ENCODE measurements around the gene GRB10. TPM values are rescaled to one million over a fixed set of nuclear protein-coding genes. Genes with fewer than 3 reads are reported as not detected.

The GRB10 gene
- total RNA-seq, 1 experiment from 2014 or later, result 38.3 TPM

Other genes with a start within 250 kb of the GRB10 start
- gene DDC, start 217.5 kb downstream of the GRB10 start, total RNA-seq (2021; ENCODE audit: unreplicated experiment), result not detected